Lung (tissue), 12 donors: ENCODE results near the gene NRG3. TPM values are rescaled to one million over a fixed set of nuclear protein-coding genes. Genes with fewer than 3 reads are reported as not detected.
"Not testable (repeated sequence)": the region's sequence is repeated elsewhere in the genome, so short reads cannot be mapped to it uniquely, and the experiment has no call there.

Experiments
- ATAC-seq: fragments of 200-7000 bp; cut with Tn5 transposase; one replicate; pipeline ENCODE4 v1.9.1; 2020; ENCODE audit warnings: moderate number of reproducible peaks; ENCODE audit not compliant: insufficient read depth, low FRiP score
- DNase-seq, 3 donors: peaks; one replicate each; pipeline ENCODE4 v3.0.0-alpha.2; 2013 to 2017
- H3K27ac ChIP-seq, 2 donors: one replicate each; pipeline ENCODE4 v1.5.1; 2013; ENCODE audit warnings: mild to moderate bottlenecking in 2 of 2, moderate library complexity in 2 of 2, control low read depth in 1 of 2, inconsistent platforms in 1 of 2, low read depth in 1 of 2, low read length in 1 of 2
- H3K27me3 ChIP-seq, 3 donors: one replicate each; pipeline ENCODE4 v1.5.1; 2013; ENCODE audit warnings: low read length in 2 of 3; ENCODE audit not compliant: control insufficient read depth in 3 of 3, insufficient read depth in 3 of 3
- H3K36me3 ChIP-seq, 4 donors: one replicate each; pipeline ENCODE4 v1.5.1; 2013; ENCODE audit warnings: low read length in 4 of 4, mild to moderate bottlenecking in 1 of 4, moderate library complexity in 1 of 4; ENCODE audit not compliant: control insufficient read depth in 4 of 4, insufficient read depth in 4 of 4
- H3K4me1 ChIP-seq, 5 donors: one replicate each; pipeline ENCODE4 v1.5.1; 2013; ENCODE audit warnings: low read length in 5 of 5, mild to moderate bottlenecking in 2 of 5, moderate library complexity in 1 of 5; ENCODE audit not compliant: control insufficient read depth in 5 of 5, insufficient read depth in 5 of 5
- H3K4me3 ChIP-seq: one replicate; pipeline ENCODE4 v1.5.1; 2013; ENCODE audit warnings: mild to moderate bottlenecking, control low read depth, moderate library complexity
- H3K9ac ChIP-seq, 2 donors: one replicate each; pipeline ENCODE4 v1.5.1; 2013; ENCODE audit warnings: low read length in 2 of 2, control low read depth in 1 of 2; ENCODE audit not compliant: insufficient read depth in 1 of 2
- H3K9me3 ChIP-seq, 4 donors: one replicate each; pipeline ENCODE4 v1.5.1; 2013; ENCODE audit warnings: low read length in 3 of 4, mild to moderate bottlenecking in 1 of 4, moderate library complexity in 1 of 4; ENCODE audit not compliant: control insufficient read depth in 4 of 4, insufficient read depth in 3 of 4
- WGBS, 2 donors: extraction: QIAGEN DNeasy Blood & Tissue Kit; methylation state at CpG; one replicate each; pipeline ENCODE4 v1.1.7; 2013; 5-methylcytosine and 5-hydroxymethylcytosine counted together
- polyA plus RNA-seq, 2 donors: library from polyadenylated mRNA; stranded (reverse); fragments of 200-250 nt; gene quantifications; one replicate each; pipeline ENCODE4 v1.2.1, GENCODE V29; 2013
- total RNA-seq, 2 donors: library from RNA; depleted of rRNA in 1 of 2; stranded (reverse); fragments of >200 nt in 1 of 2; gene quantifications; one replicate each; pipeline ENCODE4 v1.2.1, GENCODE V29; 2014 to 2021
- TF ChIP-seq, protein P1 (sequence below): IDR thresholded peaks from 2 replicates; pipeline ENCODE4 v1.5.1; 2012; ENCODE audit warnings: mild to moderate bottlenecking; ENCODE audit errors: control extremely low read depth, extremely low read depth
- donor health status: control.
- donor health status: control.
- donor health status: Bipolar disorder and iron deficiency.
- donor health status: healthy.
- donor health status: DM: yes; HTN: yes; CAD: no.

The NRG3 gene
- total and polyA plus RNA-seq, 4 donors = 0.49 to 2.0 (median 0.84) TPM

DNA sequence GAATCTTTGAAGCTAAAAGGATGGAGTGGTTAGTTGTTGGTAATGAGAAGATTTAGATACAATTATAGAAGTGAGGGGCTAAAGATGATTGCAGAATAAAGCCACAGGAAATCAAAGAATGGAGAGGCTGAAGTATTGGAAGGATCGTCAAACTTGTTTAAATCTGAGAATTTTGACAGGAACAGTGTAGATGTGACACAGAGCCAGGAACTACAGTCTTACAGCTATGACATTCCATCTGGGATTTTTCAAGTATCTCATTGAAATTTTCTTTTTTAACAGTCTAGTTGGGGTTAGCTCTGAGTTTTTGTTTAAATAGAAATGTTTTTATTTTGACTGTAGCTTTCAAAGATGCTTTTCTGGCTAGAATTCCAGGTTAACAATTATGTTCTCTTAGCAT is 181.4 kb downstream of the NRG3 start:
- DNase-seq (no peak), ATAC-seq (no peak)
- H3K27ac ChIP-seq = no peak overlapping the region
- H3K9me3 ChIP-seq = peaks cover 0 to 2% (median 0%) of the 10 kb centered on the region in 4 donors
- WGBS, 2 donors = 78 to 81% methylated on average over 1 of the region's 1 CpG
- H3K4me1 ChIP-seq = no peaks in the 10 kb centered on the region
- H3K36me3 ChIP-seq = no peaks in the 10 kb centered on the region
- no peaks in the 10 kb centered on the region for H3K27me3 ChIP-seq
- TF ChIP-seq, protein P1, sequence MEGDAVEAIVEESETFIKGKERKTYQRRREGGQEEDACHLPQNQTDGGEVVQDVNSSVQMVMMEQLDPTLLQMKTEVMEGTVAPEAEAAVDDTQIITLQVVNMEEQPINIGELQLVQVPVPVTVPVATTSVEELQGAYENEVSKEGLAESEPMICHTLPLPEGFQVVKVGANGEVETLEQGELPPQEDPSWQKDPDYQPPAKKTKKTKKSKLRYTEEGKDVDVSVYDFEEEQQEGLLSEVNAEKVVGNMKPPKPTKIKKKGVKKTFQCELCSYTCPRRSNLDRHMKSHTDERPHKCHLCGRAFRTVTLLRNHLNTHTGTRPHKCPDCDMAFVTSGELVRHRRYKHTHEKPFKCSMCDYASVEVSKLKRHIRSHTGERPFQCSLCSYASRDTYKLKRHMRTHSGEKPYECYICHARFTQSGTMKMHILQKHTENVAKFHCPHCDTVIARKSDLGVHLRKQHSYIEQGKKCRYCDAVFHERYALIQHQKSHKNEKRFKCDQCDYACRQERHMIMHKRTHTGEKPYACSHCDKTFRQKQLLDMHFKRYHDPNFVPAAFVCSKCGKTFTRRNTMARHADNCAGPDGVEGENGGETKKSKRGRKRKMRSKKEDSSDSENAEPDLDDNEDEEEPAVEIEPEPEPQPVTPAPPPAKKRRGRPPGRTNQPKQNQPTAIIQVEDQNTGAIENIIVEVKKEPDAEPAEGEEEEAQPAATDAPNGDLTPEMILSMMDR = no peak
- H3K4me3 ChIP-seq = no peak overlapping the region
- H3K9ac ChIP-seq = no peak overlapping the region

DNA sequence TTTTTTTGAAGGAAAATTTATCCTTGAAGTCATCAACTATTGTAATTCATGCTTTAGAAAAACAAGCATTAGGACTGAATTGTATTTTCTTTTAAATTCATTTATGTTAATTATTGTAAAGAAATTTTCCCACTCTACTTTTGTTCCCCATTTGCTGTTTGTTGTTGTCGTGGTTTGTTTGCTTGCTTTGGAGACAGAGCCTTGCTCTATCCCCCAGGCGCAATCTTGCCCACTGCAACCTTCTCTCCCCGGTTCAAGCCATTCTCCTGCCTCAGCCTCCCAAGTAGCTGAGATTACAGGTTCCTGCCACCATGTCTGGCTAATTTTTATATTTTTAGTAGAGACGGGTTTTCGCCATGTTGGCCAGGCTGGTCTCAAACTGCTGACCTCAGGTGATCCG is 192.2 kb downstream of the NRG3 start:
- WGBS, 2 donors = 88 to 90% methylated on average over 6 of the region's 6 CpGs
- not testable (repeated sequence) for H3K9me3 ChIP-seq, H3K9ac ChIP-seq

DNA sequence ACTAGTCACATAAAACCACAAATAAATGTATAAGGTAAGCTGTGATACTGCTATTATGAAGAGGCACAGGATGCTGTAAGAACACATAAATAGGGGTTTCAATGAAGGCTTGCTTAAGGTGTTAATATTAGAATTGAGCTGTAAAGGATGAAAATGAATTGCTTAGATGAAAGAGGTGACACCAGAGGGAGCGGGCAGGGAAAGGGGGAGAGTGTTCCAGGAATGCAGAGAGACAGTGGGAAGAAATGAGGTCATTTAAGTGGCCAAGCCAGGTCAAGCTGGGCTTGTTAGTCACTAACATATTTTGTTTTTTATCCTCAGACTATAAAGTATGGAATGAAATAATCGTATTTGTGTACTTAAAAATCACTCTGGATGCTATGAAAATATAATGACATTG is 193.5 kb downstream of the NRG3 start:
- 73 to 75% methylated on average over 2 of the region's 2 CpGs for WGBS, 2 donors
- Histone ChIP-seq H3K9ac (no peak overlapping the region), H3K4me1 (no peaks in the 10 kb centered on the region), H3K9me3 (no peaks in the 10 kb centered on the region), H3K27me3 (no peaks in the 10 kb centered on the region), H3K4me3 (no peak overlapping the region), H3K36me3 (no peaks in the 10 kb centered on the region), H3K27ac (no peak overlapping the region)
- DNase-seq = no peak
- no peak for ATAC-seq
- TF ChIP-seq, protein P1 = no peak

More for the DNA sequence above, 192.2 kb downstream of the NRG3 start:
- H3K27ac ChIP-seq, H3K27me3 ChIP-seq, DNase-seq, H3K4me3 ChIP-seq, H3K4me1 ChIP-seq, ATAC-seq, H3K36me3 ChIP-seq: not testable (repeated sequence)

DNA sequence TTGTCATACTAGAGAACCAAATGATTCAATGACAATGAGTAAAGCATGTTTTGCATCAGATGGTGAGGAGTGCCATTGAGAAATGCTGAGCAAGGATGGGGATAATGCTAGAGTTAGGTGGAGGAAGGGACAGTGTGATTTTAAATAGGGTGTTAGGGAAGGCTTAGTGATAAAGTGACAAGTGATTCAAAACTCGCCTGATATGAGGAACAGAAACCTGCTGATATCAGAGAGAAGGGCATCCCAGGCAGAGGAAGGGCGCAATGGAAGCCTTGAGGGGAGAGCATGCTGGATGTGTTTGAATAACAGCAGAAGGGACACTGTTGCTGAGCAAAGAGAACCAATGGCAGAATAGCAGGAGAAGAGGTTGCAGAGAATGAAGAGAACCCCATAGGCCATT is 196.2 kb downstream of the NRG3 start:
- Histone ChIP-seq H3K9ac (no peak overlapping the region), H3K36me3 (no peaks in the 10 kb centered on the region), H3K4me3 (no peak overlapping the region), H3K9me3 (no peaks in the 10 kb centered on the region), H3K27ac (no peak overlapping the region), H3K27me3 (no peaks in the 10 kb centered on the region), H3K4me1 (no peaks in the 10 kb centered on the region)
- TF ChIP-seq, protein P1 = no peak
- WGBS, 2 donors = 66 to 78% methylated on average over 2 of the region's 2 CpGs
- ATAC-seq (no peak), DNase-seq (no peak)
